ENCODE results near the gene CRELD2.

Gene CRELD2

DNA sequence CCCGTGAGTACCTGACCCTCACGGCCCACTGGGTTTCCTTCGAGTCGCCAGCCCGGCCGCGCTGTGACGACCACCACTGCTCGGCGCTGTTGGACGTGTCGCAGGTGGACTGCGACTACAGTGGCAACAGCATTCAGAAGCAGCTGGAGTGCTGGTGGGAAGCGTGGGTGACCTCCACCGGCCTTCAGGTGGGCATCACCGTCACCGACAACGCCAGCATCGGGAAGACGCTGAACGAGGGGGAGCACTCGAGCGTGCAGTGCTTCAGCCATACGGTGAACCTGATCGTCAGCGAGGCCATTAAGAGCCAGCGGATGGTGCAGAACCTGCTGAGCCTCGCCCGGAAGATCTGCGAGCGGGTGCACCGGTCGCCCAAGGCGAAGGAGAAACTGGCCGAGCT is 32.6 kb upstream of the CRELD2 start:
- no peak overlapping the region for H3K4me3 ChIP-seq (ENCODE audit: low read depth, low read length)
- TF ChIP-seq CTCF (IDR thresholded peaks at IDR 0.05; ENCODE audit: low read depth, low read length): no peak
- no peaks in the 10 kb centered on the region for H3K27me3 ChIP-seq (ENCODE audit: insufficient read depth, low read depth, severe bottlenecking)
- H3K27ac ChIP-seq: no peak overlapping the region
- H3K36me3 ChIP-seq: peaks cover 78% of the 10 kb centered on the region
- peaks cover 5% of the 10 kb centered on the region for H3K9me3 ChIP-seq (ENCODE audit: severe bottlenecking)
- no peak for DNase-seq

DNA sequence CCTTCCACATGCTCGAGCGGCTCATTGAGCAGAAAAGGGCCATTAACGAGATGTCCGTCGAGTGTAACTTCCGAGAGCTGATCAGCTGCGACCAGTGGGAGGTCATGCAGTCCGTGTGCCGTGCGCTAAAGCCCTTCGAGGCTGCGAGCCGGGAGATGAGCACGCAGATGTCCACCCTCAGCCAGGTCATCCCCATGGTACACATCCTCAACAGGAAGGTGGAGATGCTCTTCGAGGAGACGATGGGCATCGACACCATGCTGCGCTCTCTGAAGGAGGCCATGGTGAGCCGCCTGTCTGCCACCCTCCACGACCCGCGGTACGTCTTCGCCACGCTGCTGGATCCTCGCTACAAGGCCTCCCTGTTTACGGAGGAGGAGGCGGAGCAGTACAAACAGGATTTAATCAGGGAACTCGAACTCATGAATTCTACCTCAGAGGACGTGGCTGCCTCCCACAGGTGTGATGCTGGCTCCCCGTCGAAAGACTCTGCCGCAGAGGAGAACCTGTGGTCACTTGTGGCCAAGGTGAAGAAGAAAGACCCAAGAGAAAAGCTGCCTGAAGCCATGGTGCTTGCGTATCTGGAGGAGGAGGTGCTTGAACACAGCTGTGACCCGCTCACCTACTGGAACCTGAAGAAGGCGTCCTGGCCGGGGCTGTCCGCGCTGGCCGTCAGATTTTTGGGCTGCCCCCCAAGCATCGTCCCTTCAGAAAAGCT is 31.9 kb upstream of the CRELD2 start:
- peaks cover 5% of the 10 kb centered on the region for H3K9me3 ChIP-seq (ENCODE audit: severe bottlenecking)
- H3K36me3 ChIP-seq: peaks cover 83% of the 10 kb centered on the region
- no peak for DNase-seq
- H3K27ac ChIP-seq: no peak overlapping the region
- TF ChIP-seq CTCF (IDR thresholded peaks at IDR 0.05; ENCODE audit: low read depth, low read length): no peak
- H3K4me3 ChIP-seq (ENCODE audit: low read depth, low read length): no peak overlapping the region
- no peaks in the 10 kb centered on the region for H3K27me3 ChIP-seq (ENCODE audit: insufficient read depth, low read depth, severe bottlenecking)

DNA sequence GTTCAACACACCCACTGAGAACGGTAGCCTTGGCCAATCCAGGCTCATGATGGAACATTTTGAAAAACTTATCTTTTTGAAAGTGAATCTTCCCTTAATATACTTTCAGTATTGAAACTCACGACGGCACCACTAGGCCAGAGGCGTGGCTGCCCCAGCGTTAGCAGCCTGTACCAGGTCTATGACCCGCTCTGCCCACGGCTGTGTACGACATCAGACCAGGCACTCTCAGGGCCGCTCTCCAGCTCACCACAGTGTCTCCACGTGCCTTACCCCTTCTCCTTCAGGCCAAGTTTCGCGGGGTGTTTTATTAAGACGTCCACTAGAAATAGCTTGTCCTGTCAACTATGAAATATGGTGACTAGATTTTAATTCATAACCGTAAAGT is 31.4 kb upstream of the CRELD2 start:
- no peak overlapping the region for H3K4me3 ChIP-seq (ENCODE audit: low read depth, low read length)
- no peak overlapping the region for H3K27ac ChIP-seq
- no peak for TF ChIP-seq CTCF (IDR thresholded peaks at IDR 0.05; ENCODE audit: low read depth, low read length)
- peaks cover 5% of the 10 kb centered on the region for H3K9me3 ChIP-seq (ENCODE audit: severe bottlenecking)
- no peaks in the 10 kb centered on the region for H3K27me3 ChIP-seq (ENCODE audit: insufficient read depth, low read depth, severe bottlenecking)
- no peak for DNase-seq
- H3K36me3 ChIP-seq: peaks cover 83% of the 10 kb centered on the region

- DNase-seq: no peak
- H3K4me3 ChIP-seq (ENCODE audit: low read depth, low read length): no peak overlapping the region
- H3K36me3 ChIP-seq: peaks cover 89% of the 10 kb centered on the region
- H3K9me3 ChIP-seq (ENCODE audit: severe bottlenecking): peaks cover 5% of the 10 kb centered on the region
- no peak overlapping the region for H3K27ac ChIP-seq
- TF ChIP-seq CTCF (IDR thresholded peaks at IDR 0.05; ENCODE audit: low read depth, low read length): no peak
- no peaks in the 10 kb centered on the region for H3K27me3 ChIP-seq (ENCODE audit: insufficient read depth, low read depth, severe bottlenecking)
These were observed 30.7 kb upstream of the CRELD2 start for GRCh38 chr22:49887702-49888101.

DNA sequence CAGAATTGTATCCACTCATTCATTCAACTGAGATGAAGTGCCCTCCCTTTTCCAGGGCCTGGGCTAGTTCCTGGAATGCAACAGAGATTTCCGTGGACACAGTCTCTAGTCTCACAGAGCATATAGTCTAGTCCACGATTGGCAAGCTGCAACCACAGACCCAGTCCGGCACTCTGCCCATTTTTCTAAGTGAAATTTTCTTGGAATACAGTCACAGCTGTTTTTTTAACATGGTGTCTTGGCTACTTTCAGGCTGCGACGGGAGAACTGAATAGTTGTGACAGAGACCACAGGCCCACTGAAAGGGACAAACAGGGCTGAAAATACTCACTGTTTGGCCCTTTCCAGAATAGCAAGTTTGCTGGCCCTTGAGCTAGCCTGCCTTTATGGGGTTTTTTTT is 29.4 kb upstream of the CRELD2 start:
- Histone ChIP-seq H3K9me3 (ENCODE audit: severe bottlenecking) (peaks cover 5% of the 10 kb centered on the region), H3K36me3 (peaks cover 82% of the 10 kb centered on the region), H3K27ac (no peak overlapping the region), H3K4me3 (ENCODE audit: low read depth, low read length) (no peak overlapping the region), H3K27me3 (ENCODE audit: insufficient read depth, low read depth, severe bottlenecking) (no peaks in the 10 kb centered on the region)
- DNase-seq: no peak
- no peak for TF ChIP-seq CTCF (IDR thresholded peaks at IDR 0.05; ENCODE audit: low read depth, low read length)
